Activated CD8-positive, alpha-beta memory T cell treated with anti-CD3 and anti-CD28 coated beads, Interleukin-2, amount 50 U/mL, for 48 hours (primary cell): ENCODE results near the gene KIAA0825.
"Not testable (repeated sequence)": the region's sequence is repeated elsewhere in the genome, so short reads cannot be mapped to it uniquely, and the experiment has no call there.

Source experiments
- DNase-seq: peaks from one replicate; pipeline ENCODE4 v3.0.0-alpha.2; 2020

Gene KIAA0825

GRCh38 chr5:94577466-94578245 lies 40.7 kb downstream of the KIAA0825 start:
- DNase-seq = no peak

GRCh38 chr5:94575196-94575595 lies 43.2 kb downstream of the KIAA0825 start:
- no peak for DNase-seq

- DNase-seq = not testable (repeated sequence)
Observed at GRCh38 chr5:94573349-94573748, 45.1 kb downstream of the KIAA0825 start.

DNA sequence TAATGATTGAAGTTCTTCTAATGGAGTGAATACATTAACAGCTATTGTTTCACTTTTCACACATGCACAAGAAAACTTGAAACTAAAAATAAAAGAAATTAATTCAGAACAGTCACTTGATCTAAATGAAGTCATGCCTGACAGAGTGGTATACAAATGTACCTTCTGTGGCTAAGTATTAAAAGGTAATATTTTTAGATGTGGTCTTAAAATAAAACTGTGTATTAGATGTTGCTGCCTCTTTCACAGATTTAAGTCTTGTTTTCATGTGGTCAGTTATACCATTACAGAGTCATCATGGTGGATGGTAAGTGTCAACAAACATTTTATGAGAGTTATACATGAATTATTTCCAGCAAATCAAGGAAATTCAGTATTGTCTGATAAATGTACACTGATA lies 47.0 kb downstream of the KIAA0825 start:
- DNase-seq = no peak

DNA sequence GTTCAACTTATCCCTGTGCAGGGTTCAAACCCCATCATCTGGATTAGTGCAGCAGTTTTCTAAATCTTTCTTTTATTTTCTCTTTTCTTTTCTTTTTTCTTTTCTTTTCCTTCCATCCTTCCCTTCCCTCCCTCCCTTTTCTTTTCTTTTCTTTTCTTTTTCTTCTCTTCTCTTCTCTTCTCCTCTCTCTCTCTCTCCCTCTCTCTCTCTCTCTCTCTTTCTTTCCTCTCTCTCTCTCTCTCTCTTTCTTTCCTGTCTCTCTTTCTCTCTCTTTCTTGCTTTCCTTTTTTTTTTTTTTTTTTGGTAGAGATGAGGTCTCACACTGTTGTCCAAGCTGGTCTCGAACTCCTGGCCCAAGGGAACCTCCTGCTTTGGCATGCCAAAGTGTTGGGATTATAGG lies 53.6 kb downstream of the KIAA0825 start:
- no peak for DNase-seq

DNA sequence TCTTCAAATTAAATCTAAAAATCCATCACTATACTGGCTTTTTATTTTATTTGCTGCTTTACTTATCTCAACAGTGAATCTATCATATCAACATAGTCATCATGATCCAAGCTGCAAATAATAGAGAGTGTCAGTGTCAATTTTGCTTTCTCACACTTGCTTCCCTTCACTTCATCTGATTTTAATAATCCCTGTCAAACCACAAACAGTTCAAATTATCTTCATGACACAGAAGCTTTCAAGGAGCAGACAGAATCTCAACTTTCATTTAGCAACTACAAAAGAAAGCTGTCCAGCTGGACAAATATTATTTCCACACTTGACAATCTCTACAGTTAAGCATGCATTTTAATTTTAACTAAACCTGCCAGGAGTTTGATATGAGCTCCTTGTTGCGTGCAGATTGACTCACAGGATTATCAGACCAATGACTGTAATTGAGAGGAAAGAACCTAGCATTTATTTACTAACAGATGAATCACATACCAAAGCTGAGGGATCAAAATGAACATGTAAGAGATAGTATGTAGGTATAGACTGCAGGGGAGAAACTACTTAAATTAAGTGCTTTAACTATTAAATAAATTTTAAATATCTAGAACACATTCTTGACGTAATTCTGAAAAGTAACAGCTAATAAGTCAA lies 56.0 kb downstream of the KIAA0825 start:
- DNase-seq = no peak

DNA sequence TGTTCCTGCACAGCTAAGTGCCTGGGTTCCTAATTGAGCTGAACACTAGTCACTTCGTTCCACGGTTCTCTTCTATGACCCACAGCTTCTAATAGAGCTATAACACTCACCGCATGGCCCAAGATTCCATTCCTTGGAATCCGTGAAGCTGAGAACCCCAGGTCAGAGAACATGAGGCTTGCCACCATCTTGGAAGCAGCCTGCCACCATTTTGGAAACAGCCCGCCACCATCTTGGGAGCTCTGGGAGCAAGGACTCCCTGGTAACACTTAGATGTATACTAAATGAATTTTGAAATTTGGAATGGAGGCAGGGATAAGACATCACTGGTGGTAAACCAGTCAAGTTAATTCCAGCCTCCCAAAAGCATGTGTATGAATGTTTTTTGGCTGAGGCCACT lies 60.4 kb downstream of the KIAA0825 start:
- DNase-seq = no peak

DNA sequence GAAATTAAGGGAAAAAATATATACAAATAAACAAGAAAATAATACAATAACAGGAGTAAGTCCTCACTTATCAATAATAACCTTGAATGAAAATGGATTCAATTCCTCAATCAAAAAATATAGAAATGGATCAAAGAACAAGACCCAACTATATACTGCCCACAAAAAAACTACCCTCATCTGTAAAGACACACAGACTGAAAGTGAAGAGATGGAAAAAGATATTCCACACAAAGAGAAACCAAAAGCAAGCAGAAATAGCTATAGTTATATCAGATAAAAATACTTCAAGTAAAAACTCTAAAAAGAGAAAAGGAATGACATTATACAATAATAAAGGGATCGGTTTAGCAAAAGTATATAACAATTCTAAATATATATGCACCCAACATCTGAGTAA lies 66.5 kb downstream of the KIAA0825 start:
- DNase-seq = no peak

GRCh38 chr5:94545870-94546625 lies 72.4 kb downstream of the KIAA0825 start:
- no peak for DNase-seq

GRCh38 chr5:94544875-94545547 lies 73.4 kb downstream of the KIAA0825 start:
- DNase-seq = no peak

DNA sequence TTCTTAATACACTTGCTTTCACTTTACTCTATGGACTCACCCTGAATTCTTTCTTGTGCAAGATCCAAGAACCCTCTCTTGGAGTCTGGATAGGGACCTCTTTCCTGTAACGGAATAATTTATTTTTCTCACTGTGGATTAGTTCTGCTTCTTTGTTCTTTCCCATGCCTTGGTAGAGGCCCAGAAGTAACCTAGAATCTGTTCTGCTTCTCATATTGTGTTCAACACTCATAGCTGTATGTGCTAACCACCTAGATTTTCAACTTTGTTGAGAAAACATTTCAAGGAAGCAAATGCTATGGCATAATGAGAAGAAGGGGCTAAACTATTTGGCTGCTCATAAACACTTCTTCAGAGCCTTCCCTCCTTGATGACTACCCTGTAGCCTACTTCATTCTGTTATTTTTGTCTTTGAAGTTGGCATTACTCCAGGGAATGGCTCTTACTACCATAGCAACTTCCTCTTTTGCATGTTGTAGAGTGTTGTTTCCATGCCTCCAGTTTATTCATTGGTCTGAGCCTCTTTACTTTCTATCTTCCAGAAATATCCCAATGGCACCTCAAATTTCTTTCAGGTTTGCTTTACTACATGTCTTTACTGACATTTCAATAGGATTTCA lies 74.3 kb downstream of the KIAA0825 start:
- no peak for DNase-seq

DNA sequence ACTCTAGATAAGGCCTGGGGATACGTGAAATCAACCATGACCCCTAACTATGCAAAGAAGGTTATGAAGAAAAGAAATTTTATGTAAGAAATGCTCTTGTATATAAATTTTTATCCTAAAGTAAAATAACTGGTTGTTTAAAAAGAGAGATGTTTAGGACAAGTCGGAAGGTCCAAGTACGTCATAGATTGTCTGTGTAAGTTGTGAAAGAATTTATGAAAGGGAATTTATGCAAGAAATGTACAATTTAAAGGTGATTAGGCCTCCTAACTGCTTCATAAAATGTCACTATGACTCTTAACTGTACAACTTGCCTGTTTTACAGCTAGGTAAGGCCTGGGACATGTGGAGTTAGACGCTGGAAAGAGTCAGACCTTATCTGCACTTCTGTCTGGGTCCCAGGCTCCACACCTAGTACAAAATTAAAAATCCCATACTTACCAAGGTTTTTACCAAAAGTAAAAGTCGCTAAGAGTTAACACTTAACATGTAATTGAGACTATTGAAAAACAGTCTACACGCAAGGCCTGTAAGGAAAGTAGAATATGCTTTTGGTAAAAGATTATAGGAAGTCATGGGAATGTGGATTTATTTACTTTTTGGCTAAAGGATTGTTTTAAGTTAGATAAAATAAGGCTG lies 77.4 kb downstream of the KIAA0825 start:
- DNase-seq = no peak

DNA sequence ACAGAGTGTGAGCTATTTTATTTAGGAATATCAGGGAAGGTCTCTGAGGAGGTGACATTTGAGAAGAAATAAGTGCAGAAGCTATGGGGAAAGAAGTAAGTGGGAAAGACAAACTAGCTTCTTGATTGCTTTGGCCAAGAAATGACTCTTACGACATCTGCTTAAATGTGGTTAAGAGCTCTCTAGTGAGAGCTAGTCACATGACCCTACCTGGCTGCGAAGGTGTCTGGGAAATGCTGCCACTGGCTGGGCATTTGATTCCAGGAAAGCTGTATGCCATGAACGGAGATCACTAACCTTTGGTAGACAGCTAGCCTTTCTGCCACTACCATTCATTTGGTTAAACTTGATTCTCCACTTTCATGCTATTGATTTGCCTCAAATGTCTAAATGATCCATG lies 80.1 kb downstream of the KIAA0825 start:
- no peak for DNase-seq

DNA sequence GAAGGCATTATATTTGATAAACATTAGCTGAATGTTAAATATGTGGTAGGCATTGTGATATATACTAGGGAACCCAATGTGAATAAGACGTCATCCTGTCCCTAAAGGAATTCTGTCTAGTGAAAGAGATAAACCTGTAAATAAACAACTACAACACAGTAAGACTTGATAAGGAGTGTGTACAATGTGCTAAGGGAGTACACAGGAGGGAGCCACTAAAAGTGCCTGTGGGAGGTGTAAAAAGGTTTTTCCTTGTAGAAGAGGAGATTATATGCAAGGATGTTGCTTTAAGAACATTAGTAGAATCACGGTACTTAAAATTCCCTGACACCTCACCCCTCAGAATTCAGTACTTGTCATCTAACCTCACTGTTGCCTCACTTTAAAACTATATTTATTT lies 91.7 kb downstream of the KIAA0825 start:
- no peak for DNase-seq

DNA sequence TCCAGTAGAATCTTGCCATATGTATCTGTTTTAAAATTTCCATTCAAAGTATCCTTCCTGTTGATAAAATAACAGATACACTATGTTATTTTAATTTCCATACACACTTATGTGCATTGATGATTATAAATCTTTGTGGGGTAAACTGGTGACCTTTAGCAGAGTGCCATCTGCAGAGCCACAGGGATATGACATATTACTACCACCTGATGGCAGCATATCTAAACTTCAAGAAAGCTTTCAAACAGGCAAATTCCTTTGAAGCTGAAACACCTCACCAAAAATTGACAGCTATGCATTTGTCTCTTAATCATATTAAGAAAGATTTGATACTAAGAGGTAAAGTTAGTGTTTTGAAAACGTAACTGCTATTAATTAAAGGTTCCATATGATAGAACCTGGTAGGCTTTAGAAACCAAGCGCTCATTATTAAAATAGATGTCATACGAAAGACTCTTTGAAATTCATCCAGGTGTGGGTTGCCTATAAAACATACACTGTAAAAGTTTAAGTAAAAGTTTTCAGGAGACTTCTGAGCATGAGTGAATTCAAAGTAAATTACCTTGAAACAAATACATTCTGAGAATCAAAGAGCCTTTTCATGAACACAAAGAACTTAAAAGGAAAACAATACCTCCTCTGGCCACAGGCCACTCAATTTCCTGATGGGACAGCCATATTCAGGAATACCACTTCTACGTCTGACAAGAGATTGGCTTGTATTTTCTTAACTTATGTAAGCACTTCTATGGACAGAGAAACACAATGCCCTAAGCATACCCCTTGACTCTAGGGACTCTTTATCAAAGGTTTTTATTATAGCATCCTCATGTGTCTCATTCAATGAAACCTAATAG lies 93.3 kb downstream of the KIAA0825 start:
- DNase-seq = no peak

DNA sequence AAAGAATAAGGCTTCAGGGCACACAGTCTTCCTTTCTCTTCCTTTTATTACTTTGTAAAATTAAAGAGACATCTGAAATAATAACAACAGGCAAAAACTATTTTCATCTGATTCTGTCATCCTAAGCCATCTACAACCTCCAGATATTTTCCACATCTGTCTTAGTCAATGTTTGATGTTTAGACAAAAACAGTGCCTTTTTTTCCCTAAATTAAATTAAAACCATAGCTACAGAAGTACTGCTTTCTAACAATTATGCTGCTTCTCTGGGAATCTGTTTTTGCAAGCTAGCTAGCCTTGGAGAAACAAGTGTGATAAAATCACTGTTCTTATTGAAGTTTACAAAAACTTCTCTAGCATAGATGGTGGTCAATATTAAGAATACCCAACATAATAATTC lies 95.4 kb downstream of the KIAA0825 start:
- no peak for DNase-seq

DNA sequence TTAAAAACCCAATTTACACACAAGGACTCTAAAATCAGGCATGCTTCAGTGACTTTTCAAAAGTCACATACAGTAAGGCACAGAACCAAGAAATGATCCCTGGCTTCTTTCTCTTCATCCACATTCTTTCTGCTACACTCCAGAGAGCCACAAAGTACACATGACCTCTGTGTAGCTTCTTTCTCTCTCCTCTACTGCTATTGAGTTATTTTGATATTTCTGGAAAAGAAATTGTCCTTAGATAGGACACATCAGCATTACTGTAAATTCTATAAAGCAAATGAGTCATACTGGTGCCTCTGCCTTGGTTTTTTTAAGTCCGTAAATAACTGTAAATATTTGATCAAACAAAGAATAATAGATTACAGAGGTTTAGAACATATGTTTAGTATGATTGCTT lies 96.3 kb downstream of the KIAA0825 start:
- no peak for DNase-seq

- DNase-seq = no peak
Observed at GRCh38 chr5:94517490-94518488, 100.6 kb downstream of the KIAA0825 start.

- DNase-seq = no peak
Observed at GRCh38 chr5:94516148-94516547, 102.3 kb downstream of the KIAA0825 start.
